NOMO-1 treated with DMSO at 0.1 percent for 48 hours (cell line): ENCODE data around the gene UGT8.
"Not testable (repeated sequence)": the region's sequence is repeated elsewhere in the genome, so short reads cannot be mapped to it uniquely, and the experiment has no call there.

Experiments used
- DNase-seq: peaks from one replicate; lab custom pipeline; 2025; ENCODE audit not compliant: unreplicated experiment; lab: John Stamatoyannopoulos, UW

UGT8 gene

DNA sequence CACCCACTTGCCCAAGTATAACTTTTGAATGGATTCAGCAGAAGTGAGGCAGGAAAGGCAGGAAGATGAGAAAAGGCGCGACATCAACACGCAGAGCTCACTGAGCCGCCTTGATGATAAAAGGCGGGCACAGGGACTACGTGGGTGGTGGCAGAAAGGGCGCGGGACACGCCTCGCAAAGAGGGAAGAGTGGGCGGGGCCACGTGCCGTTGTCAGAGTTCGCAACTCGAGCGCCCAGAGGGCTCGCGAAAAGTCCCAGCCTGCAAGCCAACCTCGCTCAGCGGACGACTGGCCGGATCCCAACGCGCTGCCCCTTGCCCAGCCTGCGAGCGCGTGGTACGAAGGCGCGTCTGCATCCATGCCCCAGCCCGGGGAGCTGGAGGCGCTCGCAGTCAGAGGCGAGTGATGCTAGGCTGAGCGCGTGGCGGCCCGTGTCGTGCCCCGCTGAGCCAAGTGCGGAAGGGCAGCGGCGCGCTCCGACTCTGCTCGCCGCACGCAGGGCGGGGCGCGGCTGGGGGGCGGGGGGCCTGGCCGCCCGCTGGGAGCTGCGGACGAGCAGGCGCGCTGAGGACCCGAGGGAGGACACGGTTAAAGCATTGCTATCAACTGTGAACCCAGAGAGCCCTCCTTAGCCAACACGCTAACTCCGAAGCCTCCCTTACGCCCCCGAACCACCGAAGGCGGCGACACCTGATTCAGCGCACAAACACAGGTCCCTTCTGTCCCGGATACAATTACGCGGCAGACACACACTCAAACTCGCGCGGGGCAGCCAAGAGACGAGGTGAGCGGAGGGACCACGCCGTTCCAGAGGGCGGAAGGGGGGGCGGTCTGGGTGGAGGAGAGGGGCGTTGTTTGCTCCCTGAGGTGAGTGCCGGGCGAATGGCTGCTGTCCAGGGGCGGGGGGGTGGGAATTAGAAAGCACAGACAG is at the start of gene UGT8:
Gene UGT8 (plus strand): TSS at position 617 of the 931 bp plus-strand sequence. CDS start 24,074 bp downstream, outside the sequence.
- DNase-seq: peak; percentile 75

GRCh38 chr4:114549638-114550037 is 49.0 kb upstream of the UGT8 start:
- no peak for DNase-seq

DNA sequence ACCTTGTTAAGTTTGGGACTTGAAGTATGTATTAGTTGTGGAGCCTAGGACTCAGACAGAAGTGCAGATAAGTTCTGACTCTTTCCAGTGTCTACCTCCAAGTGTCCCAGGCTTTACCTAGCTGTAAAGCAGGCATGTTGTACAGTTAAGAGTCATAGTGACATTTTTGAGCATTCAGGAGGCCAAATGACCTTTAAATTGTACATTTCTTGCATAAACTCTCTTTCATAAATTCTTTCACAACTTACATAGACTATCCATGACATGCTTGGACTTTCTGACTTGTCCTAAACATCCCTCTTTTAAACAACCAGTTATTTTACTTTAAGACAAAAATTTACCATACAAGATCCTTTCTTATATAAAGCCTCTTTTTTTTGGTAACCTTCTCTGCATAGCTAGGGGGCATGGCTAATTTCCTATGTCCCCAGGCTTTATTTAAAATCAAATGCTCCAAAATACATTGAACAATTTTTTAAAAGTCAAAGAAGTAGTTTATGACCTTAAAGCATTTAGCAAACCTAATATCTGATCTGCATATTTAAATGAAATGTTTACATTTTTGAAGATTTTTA is 40.1 kb upstream of the UGT8 start:
- DNase-seq: no peak

DNA sequence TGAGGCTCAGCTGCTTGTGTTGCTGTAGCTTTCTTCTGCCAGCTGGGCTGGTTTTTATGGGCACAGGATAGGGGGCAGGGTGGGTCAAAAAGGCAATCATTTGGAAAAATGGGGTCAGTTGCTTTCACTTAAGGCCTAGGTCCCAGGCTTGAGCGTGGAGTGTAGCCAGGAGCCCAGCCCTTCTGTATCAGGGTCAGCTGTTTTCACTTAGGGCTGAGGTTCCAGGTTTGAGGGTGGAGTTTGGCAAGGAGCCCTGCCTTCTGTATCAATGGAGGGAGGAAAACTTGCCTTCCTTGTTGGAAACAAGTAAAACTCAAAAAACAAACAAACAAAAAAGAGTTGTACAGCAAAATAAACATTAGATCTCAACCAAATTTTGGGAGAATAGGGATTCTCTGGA is 37.0 kb upstream of the UGT8 start:
- DNase-seq: no peak

DNA sequence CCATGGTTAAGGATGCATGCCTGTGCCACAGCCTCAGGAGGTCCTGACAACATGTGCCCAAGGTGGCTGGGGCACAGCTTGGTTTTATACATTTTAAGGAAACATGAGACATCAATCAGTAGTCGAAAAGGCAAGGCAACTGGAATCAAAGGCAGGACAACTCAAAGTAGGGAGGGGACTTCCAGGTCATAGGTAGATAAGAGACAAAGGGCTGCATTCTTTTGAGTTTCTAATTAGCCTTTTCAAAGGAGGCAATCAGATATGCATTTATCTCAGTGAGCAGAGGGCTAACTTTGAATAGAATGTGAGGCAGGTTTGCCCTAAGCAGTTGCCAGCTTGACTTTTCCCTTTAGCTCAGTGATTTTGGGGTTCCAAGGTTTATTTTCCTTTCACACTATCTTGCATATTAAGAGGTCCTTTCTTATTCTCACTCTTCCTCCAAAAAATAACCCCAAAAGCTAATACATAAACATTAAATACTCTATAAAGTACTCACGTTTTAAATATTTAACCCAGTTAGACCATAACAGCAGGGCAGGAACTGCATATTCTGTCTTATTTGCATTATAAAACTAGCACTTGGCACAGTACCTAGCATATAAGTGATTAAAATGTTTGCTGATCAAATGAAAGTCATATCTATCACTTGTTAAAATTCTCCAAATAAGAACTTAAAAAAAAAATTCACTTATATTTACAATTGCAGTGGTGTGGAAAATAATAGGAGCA is 36.3 kb upstream of the UGT8 start:
- no peak for DNase-seq

- peak; percentile 13 for DNase-seq
Measured at GRCh38 chr4:114563536-114564315, 34.9 kb upstream of the UGT8 start.

DNA sequence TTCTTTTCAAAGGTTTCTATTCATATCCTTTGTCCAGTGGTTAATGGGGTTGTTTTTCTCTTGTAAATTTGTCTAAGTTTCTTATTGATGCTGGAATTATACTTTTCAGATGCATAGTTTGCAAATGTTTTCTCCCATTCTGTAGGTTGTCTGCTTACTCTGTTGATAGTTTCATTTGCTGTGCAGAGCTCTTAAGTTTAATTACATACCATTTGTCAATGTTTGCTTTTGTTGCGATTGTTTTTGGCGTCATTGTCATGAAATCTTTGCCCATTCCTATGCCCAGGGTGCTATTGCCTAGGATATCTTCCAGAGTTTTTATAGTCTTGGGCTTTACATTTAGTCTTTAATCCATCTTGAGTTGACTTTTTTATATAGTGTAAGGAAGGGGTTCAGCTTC is 21.2 kb upstream of the UGT8 start:
- no peak for DNase-seq

DNA sequence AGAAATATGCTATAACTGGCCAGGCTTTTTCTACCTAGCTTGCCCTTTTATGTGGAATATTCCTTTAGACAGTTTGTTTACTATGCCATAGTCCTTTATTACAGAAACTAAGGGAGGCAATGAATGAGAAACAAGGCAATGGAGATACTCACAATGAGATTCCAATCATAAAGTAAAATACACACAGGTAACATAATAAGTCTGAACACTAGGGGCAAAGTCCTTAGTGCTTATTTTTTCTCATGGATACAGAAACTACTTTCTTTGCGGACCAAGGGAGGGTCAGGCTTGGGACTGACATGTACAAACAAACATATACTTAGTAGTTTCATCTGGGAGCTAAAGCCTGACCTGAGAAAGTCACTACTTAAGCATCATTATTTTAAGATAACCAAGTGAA is 16.0 kb upstream of the UGT8 start:
- DNase-seq: no peak

- DNase-seq: no peak
Measured at GRCh38 chr4:114588305-114588704, 10.3 kb upstream of the UGT8 start.

DNA sequence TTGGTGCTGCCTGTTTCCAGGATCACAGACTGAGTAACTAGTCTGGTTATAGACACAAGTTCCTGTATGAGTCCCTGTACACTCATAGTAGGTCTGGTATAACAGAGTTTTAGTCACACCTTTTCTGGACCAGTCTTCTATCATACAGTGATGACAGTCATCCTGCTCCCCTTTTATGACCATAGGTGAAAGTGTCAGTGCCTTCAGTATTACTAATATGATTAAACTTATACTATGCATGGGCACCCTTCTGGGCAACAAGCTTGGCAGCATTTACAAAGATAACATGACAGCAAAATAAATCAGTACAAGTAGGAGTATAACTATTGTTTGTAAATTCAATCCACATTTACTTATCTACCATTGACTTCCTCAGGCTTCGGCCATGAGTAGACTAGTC is 8.2 kb upstream of the UGT8 start:
- not testable (repeated sequence) for DNase-seq

GRCh38 chr4:114593526-114593925 is 5.1 kb upstream of the UGT8 start:
- no peak for DNase-seq

DNA sequence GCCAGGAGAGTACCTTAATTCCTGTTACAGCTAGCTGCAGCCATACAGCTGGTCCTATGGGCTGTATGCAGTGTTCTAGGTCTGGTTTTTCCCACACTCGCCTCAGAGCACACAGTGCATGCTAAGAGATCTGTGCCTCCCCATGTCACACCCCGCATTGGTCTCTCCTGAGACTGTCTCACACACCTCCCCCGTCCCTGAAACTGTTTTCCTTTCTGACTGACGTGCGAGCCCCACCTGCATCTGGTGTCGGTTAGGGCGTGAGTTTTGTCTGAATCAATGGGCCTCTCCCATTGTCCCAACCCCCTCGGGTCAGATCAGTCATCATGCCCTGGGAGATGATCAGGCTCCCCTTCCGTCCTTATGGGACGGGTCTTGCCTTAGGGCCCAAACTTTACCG is 3.4 kb upstream of the UGT8 start:
- no peak for DNase-seq

DNA sequence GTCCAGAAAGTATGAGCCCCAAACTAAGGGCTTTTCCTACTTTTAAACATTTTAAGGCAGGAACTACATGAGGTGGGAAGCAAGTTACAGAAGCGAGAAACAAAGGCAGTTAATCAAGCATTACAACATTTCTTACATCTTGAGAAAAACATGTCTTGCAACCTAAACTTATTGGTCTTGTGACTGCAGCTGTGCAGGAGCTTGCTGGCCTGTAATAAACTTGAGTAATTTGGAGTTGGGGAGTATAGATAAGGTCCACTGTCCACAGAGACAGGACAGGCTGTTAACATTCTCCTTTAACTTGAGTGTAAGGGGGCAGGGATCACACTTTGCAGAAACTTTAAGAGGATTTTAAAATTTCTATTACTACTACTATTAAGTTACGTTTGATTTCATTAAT is 2.7 kb upstream of the UGT8 start:
- no peak for DNase-seq

GRCh38 chr4:114597410-114598115 is 1.0 kb upstream of the UGT8 start:
- no peak for DNase-seq

DNA sequence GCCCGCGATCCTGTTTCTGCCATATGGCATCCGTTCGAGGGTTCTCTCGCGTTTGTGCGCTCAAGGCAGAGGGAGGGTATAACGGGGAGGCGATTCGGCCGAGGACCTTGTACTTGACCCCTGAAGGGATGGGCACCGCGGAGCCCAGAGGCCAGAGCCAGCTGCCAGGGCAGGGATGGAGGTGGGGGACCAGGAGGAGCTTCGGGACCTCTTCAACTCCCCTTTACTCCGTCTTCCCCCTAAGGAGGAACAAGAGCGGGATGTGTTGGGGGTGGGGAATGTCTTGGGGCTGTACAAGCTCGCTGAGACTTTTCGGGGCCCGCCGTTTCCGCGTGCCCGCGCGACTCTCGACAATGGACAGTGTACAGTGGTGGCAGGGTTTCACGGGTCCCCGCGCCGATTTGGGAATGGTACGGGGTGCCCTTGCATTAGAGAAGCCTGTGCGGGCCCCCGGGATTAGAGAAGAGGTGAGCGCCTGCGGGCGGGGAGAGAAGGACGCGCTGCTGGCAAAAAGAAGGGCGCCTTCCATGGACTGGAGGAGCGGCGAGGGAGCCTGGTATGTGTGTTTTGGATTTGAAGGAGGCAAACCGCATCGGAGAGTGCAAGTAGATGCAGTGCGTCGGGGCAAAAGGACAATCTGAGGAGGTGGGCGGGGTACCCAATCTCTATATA is 760 bp downstream of the UGT8 start:
- no peak for DNase-seq

GRCh38 chr4:114599903-114600552 is 1.4 kb downstream of the UGT8 start:
- DNase-seq: no peak

DNA sequence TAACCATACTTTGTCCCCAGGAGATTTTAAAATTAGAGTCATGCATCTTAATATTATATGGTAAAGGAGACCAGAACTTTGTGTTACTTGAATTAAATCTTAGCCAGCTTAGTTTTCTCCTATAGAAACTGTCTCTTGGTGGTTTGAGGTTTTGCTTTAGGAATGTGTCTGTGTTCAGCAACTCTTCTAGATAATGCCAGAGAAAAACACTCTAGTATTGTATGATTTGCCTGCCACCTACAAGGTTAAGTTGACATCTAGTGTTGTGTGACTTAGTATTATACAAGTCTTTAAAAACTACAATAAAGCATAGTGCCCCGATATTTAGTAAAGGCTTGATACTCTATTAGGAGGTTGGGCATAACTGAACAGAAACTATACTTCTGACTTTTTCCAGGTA is 2.1 kb downstream of the UGT8 start:
- no peak for DNase-seq

- no peak for DNase-seq
Measured at GRCh38 chr4:114601304-114602052, 2.9 kb downstream of the UGT8 start.

DNA sequence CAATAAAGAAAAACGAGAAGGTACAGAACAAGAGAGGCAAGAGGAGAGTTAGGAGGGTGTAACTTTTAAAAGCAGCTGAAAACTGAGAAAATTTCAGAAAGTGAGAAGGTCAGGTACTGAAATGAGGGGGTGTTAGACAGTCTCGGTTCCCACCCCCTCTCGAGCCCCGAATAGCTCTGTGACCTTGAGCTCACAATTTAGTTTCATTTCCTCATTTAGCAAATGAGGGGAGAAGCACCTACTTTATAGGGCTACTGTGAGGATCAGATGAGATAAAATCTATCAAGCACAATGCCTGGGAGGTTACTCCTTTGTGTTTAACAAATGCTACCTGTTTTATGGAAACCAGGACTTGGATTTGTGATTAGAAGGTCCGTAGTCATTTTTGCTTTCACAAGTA is 4.9 kb downstream of the UGT8 start:
- peak; percentile 56 for DNase-seq
